NT2/D1 (cell line): ENCODE data around the gene USH2A.

Experiments
- SUZ12 ChIP-seq: IDR thresholded peaks from 2 replicates; pipeline ENCODE4 v1.6.1; 2011; ENCODE audit not compliant: insufficient read length, insufficient read depth; ENCODE audit errors: extremely low read depth
- YY1 ChIP-seq: IDR thresholded peaks from 2 replicates; pipeline ENCODE4 v1.6.1; 2011; ENCODE audit not compliant: insufficient read length, insufficient read depth

DNA sequence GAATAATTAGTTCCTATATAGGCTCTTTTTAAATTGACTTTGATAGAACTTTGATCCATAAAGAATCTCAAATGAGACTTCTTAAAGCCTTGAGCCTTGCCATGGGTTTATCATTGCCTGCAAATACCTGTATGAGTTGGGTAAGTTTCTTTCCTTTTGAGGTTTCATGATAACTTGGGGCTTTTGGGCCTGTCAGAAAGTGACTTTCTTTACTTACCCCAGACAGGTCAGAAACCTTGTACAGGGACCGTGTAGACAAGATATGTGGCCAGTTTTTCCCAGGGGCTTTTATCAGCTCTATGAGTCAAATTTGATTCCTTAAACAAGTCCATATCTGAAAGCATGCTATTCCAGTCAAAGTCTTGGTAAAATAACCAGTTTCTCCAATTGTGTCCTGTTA lies 838.9 kb downstream of the USH2A start:
- TF ChIP-seq YY1 (no peak), SUZ12 (no peak)
